ENCODE measurements around the gene TPM1.

DNA sequence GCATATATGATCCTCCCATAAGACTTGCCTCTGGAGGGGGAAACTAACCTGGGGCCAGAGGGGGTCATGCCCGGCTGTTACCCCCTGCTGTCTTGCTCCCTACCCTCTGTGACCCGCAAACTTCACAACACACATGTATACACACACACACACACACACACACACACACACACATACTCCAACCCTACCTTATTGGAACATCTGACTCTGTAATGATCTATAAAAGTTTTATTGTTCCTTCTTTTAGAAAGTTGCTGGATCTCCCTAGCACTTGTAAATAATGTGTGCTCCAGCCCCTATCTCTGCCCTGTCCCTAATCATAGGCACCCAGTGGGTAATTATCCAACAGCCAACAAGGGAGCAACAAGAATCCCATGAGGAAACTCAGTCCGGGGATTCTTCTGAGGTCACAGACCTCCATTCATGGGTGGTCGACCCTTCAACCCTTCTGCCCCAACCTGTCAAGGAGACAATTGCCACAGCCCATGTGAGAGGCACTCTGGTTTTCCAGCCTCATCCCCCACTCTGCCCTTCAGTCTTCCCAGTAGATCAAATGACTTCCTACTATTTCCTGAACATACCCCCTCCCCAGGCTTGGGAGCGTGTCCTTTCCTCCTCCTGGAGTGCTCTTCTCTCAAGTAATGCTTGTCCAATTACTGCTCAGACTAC is 14.0 kb upstream of the TPM1 start:
- TF ChIP-seq, protein P1, sequence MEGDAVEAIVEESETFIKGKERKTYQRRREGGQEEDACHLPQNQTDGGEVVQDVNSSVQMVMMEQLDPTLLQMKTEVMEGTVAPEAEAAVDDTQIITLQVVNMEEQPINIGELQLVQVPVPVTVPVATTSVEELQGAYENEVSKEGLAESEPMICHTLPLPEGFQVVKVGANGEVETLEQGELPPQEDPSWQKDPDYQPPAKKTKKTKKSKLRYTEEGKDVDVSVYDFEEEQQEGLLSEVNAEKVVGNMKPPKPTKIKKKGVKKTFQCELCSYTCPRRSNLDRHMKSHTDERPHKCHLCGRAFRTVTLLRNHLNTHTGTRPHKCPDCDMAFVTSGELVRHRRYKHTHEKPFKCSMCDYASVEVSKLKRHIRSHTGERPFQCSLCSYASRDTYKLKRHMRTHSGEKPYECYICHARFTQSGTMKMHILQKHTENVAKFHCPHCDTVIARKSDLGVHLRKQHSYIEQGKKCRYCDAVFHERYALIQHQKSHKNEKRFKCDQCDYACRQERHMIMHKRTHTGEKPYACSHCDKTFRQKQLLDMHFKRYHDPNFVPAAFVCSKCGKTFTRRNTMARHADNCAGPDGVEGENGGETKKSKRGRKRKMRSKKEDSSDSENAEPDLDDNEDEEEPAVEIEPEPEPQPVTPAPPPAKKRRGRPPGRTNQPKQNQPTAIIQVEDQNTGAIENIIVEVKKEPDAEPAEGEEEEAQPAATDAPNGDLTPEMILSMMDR (IDR thresholded peaks at IDR 0.05) = no peak
- TF ChIP-seq EZH2 (IDR thresholded peaks at IDR 0.05; ENCODE audit: borderline replicate concordance, insufficient read depth, low read depth, low read length, poor library complexity, severe bottlenecking) = no peak

Measured in B cell (primary cell).